GM21619 (cell line): ENCODE measurements around the gene TMEM176B.
"Not testable (repeated sequence)": the region's sequence is repeated elsewhere in the genome, so short reads cannot be mapped to it uniquely, and the experiment has no call there.

Source experiments
- ATAC-seq: cut with Tn5 transposase; IDR thresholded peaks from one replicate; pipeline ENCODE4 v1.9.1; 2021; ENCODE audit not compliant: unreplicated experiment

The TMEM176B gene

DNA sequence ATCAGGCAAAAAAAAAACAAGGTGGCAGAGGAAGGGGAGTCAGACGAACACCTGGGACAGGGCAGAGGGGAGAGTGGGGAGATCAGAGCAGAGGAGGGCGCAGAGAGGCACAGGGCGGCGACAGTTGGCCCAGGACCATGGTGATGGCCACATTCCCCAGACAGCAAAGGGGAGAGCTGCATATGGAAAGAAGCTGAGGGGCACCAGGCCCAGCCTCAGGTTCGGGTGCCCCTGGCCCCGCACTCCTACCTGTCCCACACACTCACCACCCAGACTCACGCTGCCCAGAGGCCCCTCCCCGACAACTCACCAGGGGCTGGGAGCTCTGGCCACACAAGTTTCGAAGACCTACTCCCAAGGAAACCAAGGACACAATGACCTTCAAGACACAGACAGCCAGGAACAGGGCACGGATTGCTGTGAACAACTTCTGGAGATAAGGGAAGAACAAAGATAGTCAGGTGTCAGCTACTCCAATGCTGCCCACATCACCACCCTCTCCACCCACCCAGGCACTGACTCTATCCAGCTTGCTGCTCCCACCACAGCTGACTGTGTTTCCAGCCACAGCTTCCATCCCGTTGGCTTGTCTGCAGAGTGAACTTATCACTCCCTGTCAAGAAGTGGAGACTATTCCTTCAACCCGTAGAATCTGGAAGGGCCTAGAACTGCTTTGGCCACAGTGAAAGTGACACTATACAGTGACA lies 8.3 kb downstream of the TMEM176B start:
- no peak for ATAC-seq

DNA sequence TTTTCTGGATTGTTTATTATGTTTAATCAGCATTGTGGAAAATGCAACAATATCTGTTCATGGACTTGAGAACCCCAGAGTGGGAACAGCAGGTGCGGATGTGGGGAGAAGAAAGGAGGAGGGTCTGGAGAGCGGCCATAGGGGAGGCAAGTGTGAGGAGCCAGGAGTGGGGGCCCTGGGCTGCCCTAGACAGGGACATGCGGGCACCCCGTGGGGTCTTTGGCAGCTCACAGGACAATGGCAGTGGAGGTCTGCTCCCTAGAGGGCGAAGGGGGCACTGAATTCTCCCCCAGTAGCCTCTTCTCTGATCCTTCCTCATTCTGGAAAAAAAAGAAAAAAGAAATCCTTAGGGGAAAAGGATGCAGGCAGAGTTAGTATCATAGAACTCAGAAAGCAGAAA lies 8.9 kb downstream of the TMEM176B start:
- no peak for ATAC-seq

DNA sequence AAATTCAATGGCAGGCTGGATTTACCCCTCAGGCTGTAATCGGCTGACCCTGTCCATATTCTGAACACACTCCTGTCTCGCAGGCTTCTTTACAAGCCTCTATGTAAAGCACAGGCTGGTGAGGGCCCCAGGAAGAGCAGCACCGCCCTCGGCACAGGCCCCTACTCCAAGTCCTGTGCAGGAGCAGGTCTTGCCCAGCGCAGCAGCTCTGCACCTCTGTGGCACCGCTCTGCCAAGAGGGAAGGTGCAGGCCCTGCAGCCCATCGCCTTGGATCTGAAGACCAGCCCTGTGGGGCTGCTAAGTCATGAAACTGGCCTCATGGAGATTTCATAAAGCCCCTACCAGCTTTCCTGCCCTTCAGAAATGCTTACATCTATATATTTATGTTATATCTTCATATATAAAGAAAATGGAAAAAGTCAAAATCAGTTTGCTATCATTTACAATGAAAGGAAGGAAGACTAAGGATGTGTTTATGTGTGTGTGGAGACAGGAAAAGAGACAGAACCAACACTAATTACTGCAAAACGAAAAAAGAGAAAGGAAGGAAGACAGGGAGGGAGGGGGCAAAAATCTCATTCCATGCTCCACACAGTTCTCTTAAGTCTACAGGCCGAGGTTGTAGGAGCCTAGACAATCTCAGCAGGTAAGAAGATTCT lies 9.6 kb downstream of the TMEM176B start:
- no peak for ATAC-seq

DNA sequence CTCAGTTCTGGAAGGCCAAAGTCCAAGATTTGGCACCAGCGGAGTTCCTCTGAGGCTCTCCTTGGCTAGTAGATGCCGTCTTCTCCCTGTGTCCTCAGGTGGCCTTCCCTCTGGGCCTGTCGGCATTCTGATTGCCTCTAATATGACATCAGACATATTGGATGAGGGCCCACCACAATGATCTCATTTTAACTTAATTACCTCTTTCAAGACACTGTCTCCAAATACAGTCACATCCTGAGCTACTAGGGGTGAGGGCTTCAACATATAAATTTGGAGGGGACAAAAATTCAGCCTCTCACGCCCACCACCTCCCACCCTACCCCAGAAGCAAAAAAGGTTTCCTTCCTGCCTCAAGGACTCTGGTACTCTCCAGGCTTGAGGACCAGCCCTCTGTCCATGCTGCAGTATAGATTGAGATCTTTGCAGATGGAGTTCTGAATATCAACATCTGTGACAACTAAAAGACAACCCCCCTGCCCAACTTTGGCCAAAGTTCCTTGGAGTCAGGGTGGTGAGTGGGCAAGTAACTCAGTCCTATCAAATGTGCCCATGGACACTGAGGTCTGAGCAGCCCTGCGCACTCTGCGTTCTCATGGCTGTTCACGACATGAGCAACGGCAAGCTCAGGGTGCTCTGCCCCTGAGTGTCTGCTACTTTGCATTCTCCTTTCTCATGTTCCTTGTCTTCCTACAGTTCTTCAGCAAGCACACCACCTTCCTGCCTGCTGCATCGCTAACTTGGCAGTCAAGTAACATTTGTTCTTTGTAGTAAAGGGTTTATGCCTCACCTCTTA lies 11.5 kb downstream of the TMEM176B start:
- no peak for ATAC-seq

DNA sequence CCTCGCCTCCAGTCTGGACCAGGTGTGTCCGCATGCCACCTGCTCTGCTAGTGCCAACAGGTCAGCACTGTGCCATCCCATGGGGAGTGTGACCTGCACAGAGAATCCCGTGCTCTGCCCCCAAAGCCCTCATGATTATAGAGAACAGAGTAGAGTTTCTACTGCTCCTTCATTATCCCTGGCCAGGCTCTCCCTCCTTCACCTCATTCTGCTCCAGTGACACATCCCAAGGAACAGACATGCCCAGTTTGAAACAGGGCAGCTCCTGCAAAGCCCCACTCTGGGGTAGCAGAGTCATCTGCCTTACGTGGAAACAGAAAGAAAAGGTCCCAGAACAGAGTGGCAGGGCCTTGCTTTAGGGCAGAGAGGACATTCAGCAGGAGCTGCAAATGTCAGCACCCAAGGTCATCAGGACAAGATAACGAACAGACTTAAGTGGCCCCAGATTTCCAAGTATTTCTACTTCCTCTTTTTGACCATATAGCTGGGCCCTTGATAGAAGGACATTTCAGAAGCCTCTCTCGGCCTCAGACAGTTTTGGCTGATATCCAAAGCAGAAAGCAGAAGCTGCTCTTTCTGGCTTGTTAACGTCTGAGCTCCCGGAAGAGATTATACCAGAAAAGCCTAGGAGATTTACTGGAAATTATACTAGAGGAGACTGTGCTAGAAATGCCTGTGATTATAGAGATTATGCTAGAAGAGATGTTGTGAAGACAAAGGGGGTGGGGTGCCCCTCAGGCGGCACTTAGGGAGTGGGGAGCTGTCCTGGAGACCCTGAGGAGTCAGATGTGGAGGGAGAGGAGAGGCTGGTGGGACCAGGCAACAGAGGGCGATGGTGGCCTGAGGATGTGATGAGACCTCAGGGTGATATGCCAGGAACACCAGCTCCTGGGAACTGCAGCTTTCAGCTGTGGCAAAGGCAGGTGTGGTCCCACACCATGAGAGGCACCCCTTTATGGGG lies 12.6 kb downstream of the TMEM176B start:
- ATAC-seq: peak; percentile 63

DNA sequence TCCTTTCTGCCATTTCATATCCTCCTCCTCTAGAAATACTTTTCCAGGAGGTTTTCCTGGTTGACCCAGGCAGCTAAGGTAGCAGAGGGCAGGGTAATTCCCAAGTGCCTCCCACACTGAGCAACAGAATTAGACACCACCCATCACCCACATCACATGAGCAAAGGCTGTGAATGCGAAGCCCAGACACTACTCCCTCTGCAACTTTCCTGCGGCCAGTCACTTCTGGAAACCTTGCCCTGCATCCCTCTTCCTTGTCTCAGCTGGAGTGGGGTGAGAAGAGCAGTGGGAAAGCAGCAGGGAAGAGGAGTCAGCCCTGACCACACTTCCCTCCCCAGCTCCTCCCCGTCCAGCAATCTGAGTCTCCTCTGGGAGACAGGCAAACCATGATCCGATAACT lies 15.2 kb downstream of the TMEM176B start:
- no peak for ATAC-seq

DNA sequence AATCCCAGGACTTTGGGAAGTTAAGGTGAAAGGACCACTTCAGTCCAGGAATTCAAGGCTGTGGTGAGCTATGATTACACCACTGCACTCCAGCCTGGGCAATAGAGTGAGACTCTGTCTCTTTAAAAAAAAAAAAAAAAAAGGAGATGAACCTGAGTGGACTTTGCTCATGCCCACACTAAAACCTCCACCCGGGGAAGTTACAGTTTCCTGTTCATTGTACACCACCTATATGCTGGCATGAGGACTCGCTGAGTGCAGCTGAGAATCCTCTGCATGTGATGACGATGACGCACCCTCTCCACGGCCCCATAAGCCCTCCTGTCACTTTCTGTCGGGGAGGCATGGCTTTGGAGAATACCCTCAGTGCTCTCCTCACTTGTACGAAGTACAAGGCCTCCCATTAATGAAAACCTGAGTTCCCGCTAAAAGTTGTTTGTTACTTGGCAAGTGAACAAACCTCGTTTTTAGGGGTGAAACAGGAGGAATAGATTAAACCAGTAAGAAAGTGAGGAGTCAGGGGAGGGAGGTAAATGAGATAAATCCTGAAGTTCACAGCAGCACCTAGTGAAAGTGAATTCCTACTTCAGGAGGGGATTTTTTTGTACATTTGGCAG lies 15.9 kb downstream of the TMEM176B start:
- no peak for ATAC-seq

DNA sequence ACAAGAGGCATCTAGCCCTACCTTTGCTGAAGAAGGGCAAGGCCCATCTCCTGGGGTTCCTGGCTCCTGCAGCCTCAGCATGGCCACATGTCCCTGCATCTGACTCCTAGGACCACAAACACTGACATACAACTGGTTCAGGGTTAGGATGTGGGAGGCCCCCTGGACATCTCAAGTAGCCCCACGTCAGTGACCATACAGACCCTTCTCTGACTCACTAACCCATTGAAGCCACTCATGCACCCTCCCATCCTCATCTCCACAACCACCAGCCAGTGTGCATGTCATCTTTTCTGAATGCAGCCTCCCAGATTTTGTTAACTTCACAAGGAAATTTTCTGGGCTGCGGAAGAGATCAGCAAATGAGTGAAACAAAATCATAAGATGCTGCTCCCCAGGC lies 18.2 kb downstream of the TMEM176B start:
- ATAC-seq: no peak

DNA sequence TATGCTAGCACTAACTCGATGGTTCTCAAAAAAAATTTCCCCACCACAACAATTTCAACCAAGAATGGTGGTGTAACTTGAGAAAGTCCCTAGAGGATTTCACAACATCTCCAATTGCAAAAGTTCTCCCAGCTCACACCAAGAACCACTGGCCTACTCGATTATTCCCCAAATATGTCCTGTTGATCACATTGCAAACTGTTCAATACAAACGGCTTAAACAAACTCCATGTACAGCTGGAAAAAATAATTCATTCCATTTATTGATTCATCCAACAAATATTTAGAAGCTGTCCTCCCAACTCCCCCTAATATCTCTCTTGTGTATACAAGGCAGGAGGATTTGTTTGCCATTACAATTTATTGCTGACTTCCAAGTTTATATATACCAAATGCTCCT lies 19.1 kb downstream of the TMEM176B start:
- no peak for ATAC-seq

DNA sequence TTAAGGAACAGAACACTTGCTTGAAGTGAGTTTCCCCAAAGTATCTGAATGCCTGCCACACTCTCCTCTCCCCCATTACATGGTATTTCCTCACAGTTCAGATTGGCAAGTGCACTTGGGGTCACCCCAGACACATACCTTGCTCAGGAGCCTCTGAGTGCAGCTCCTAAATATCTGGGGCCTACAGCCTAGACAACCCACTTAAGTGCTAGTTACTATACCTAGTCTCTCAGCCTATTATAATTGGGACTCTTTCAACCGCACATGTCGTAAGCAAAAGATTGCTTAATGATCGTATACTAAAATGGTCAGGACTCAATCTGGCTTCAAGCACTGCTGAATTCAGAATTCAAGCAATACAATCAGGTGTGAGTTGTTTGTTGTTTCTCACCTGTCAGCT lies 19.9 kb downstream of the TMEM176B start:
- ATAC-seq: no peak

DNA sequence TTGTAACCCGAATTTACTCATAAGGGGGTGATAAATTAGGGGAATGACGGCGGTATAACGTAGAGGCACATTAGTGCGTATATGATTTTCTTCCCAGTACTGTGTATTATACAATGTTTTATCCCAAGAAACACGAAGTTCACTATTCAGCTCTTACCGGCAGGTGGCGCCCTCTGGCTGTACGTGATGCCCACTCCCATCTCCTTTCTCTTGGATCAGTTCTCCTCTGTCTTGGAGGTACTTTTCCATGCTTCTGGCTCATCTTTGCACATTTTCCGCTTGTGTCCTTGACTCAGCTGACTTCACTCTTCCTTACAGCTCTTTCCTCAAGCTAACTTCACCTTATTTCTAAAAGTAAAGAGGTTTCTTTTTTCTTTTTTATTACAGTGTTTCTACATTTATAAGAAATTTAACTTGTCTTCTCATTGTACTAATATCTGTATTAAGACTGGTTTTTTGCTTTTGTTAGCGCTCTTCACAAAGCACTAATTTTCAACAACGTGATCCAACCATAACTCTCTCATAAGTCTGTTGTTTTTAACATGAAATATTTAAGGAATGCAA lies 21.3 kb downstream of the TMEM176B start:
- no peak for ATAC-seq

DNA sequence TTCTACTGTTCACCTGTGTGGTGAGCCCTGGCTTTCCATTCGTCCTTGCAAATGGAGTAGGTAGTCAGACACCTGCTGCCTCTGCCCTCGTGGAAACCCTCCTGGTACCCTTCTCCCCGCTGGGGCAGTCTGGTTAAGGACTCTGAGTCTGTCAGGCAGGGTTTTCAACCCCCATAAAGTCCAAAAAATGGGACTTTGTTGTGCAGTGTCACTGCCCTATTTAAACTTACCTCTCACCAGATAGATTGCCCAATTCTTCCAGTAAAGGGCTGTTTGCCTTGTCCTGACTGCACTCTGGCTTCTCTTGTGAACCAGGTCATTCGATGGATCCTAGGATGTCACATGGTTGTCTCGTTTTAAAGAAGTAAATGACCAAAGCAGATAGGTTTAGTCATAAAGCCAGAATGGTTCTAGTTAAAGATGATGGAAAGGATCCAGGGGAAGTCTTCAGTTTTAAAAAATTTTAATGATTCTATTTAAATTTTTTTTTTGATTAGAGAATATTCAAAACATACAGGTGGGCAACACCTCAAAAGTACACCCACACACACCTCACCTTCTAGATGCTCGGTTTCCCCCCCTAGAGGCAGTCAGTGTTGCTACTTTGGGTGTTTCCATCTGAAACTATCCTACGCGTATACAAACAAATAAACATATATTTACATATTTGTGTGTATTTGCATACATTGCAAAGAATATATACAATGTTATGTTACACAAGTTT lies 22.0 kb downstream of the TMEM176B start:
- ATAC-seq: no peak

DNA sequence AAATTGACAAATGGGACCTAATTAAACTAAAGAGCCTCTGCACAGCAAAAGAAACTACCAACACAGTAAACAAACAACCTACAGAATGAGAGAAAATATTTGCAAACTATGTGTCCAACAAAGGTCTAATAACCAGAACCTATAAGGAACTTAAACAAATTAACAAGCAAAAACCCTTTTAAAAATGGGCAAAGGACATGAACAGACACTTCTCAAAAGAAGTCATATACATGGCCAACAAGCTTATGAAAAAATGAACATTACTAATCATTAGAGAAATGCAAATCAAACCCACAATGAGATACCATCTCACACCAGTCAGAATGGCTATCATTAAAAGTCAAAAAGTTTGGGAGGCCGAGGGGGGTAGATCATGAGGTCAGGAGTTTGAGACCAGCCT lies 26.0 kb downstream of the TMEM176B start:
- ATAC-seq: not testable (repeated sequence)

DNA sequence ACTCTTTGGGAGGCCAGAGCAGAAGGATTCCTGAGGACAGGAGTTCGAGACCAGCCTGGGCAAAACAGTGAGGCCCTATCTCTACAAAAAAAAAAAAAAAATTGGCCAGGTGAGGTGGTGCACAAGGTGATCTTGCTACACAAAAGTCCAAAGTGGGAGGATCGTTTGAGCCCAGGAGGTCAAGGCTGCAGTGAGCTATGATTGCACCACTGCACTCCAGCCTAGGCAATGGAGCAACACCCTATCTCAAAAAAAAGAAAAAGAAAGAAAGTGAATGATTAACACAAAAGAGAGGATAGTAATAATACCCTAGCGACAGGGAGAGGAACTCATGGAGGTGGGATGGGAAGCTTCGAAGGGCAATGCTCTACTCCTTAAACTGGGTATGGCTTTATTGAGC lies 30.4 kb downstream of the TMEM176B start:
- ATAC-seq: no peak

DNA sequence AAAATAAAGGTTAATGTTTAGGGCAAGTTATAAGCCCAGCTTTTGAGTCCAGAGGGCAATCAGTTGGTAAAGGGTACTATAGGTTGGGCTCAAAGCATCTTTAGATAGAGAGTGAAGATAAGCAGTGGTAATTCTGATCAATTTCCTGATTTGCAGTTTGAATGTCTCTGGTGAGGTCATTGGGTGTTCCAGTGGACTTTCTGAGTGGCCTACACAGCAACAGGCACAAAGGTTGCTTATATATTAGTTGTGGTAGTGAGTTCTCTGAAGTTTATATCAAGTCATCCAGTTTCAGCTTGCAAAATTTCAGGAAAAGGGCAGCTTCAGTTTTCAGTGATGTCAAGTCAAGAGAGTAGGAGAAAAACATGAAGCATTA lies 33.8 kb downstream of the TMEM176B start:
- ATAC-seq: no peak

DNA sequence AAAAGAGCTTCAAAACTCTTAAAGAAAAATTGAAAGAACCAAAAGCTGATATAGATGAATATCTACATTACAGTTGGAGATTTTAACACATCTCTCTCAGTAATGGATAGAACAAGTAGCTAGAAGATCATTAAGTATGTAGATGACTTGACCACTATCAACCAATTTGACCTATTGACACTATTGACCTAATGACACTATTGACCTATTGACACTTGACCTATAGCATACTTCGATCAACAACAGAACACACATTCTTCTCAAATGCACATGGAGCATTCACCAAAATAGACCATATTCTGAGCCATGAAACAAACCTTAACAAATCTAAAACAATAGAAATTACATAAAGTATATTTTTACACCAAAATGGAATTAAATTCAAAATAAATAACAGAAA lies 40.7 kb downstream of the TMEM176B start:
- no peak for ATAC-seq

DNA sequence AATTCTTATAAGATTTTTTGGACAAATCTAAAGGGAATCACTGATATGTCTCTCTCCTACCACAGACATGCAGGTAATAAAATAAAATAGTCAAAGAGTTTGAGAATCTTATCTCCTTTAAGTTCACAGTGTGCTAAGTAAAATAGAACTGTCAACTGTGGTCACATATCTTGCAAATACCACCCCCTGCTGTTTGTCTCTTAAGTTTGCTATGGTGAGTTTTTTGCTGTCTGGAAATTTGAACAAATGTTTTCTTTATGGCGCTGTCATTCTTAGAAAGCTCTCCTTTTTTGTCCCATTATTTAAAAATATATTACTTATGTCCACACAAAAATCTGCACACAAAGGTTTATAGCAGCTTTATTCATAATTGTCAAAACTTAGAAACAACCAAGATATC lies 43.3 kb downstream of the TMEM176B start:
- ATAC-seq: no peak

DNA sequence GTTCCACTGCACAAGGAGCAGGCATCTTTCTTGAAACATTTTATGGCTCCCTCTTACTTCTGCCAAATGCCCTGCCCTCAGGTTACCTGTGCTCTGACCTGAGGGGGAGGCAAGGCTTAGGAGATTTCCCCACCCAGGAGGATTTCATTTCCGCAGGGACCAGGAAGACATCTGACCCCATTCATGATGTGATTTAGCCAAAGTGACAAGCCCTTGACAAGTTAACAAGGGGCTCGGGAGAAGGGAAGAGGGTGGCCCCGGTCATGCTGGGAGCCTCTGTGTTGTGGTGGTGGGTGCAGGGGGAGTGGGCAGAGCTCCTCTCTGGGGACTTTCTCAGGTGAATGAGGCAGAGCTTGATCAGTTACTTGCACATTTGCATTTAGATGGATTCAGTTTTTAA lies 44.0 kb downstream of the TMEM176B start:
- ATAC-seq: no peak

DNA sequence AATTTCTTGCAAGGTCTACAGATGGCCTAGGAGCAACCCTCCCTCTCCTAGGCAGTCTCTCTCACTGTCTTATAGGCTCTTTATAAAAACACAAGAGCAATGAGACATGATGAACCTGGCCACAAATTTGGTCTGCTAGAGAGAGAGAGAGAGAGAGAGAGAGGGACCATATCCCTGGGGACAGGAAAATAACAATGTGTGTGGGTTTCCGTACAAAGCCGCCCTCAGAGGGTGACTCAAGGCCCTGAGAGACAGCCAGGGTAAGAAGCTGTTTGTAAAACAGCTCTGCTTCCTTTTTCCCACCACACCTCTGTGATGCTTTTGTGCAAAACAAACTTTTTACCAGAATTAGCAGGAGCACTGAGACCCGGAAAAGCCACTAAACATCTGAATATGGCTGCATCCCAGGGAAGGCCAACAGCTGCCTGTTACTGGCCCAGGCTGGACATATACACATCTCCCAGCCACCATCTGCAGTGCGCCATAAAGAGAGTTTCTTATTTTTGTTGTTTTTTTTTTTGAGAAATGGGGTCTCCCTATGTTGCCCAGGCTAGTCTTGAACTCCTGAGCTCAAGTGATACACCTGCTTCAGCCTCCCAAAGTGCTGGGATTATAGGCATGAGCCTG lies 44.6 kb downstream of the TMEM176B start:
- peak; percentile 60 for ATAC-seq
